HL-60 (cell line): ENCODE results near the gene STAG3.
"Not testable (repeated sequence)": the region's sequence is repeated elsewhere in the genome, so short reads cannot be mapped to it uniquely, and the experiment has no call there.

Experiments
- DNase-seq, 2 experiments: peaks; one replicate each; pipeline ENCODE4 v3.0.0-alpha.2; 2010 to 2020; ENCODE audit warnings: low read depth in 1 of 2, low spot score in 1 of 2
- H3K27ac ChIP-seq: fragments of 250-450 bp; sonication (Bioruptor Pico); replicated peaks from 2 replicates; pipeline ENCODE4 v1.5.1; 2020; ENCODE audit warnings: mild to moderate bottlenecking, moderate library complexity
- H3K27me3 ChIP-seq: fragments of 250-450 bp; sonication (Bioruptor Pico); 2 replicates; pipeline ENCODE4 v1.5.1; 2021; ENCODE audit warnings: mild to moderate bottlenecking, moderate library complexity; ENCODE audit not compliant: insufficient read depth, poor library complexity, severe bottlenecking
- H3K4me3 ChIP-seq: replicated peaks from 2 replicates; pipeline ENCODE4 v1.5.1; 2011; ENCODE audit warnings: mild to moderate bottlenecking, control low read depth, low read length; ENCODE audit not compliant: insufficient read depth
- GABPA ChIP-seq: IDR thresholded peaks from 2 replicates; pipeline ENCODE4 v1.6.1; 2012; ENCODE audit warnings: low read depth
- POLR2AphosphoS5 ChIP-seq: IDR thresholded peaks from 2 replicates; pipeline ENCODE4 v1.6.1; 2012; ENCODE audit warnings: low read depth
- SPI1 ChIP-seq: IDR thresholded peaks from 2 replicates; pipeline ENCODE4 v1.6.1; 2012; ENCODE audit warnings: low read depth, mild to moderate bottlenecking, borderline replicate concordance
- long read RNA-seq: library from polyadenylated mRNA; unstranded; transcript quantifications from one replicate; pipeline ENCODE4 v2.0.0, GENCODE V29; 2020
- TF ChIP-seq, protein P1 (sequence below): IDR thresholded peaks from 2 replicates; pipeline ENCODE4 v1.6.1; 2012; ENCODE audit warnings: low read depth; ENCODE audit not compliant: insufficient replicate concordance
- TF ChIP-seq, protein P2 (sequence below): IDR thresholded peaks from one replicate; pipeline ENCODE4 v1.5.1; 2011; ENCODE audit warnings: low read length, control low read depth, inconsistent platforms; ENCODE audit not compliant: insufficient read depth

The STAG3 gene, protein sequence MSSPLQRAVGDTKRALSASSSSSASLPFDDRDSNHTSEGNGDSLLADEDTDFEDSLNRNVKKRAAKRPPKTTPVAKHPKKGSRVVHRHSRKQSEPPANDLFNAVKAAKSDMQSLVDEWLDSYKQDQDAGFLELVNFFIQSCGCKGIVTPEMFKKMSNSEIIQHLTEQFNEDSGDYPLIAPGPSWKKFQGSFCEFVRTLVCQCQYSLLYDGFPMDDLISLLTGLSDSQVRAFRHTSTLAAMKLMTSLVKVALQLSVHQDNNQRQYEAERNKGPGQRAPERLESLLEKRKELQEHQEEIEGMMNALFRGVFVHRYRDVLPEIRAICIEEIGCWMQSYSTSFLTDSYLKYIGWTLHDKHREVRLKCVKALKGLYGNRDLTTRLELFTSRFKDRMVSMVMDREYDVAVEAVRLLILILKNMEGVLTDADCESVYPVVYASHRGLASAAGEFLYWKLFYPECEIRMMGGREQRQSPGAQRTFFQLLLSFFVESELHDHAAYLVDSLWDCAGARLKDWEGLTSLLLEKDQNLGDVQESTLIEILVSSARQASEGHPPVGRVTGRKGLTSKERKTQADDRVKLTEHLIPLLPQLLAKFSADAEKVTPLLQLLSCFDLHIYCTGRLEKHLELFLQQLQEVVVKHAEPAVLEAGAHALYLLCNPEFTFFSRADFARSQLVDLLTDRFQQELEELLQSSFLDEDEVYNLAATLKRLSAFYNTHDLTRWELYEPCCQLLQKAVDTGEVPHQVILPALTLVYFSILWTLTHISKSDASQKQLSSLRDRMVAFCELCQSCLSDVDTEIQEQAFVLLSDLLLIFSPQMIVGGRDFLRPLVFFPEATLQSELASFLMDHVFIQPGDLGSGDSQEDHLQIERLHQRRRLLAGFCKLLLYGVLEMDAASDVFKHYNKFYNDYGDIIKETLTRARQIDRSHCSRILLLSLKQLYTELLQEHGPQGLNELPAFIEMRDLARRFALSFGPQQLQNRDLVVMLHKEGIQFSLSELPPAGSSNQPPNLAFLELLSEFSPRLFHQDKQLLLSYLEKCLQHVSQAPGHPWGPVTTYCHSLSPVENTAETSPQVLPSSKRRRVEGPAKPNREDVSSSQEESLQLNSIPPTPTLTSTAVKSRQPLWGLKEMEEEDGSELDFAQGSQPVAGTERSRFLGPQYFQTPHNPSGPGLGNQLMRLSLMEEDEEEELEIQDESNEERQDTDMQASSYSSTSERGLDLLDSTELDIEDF
- long read RNA-seq, full-length matches to known transcripts, result 1 of 4 reads
- long read RNA-seq, partial matches to known transcripts, result 0 of 4 reads
- long read RNA-seq, other reads (novel, unspliced or antisense), result 3 of 4 reads

DNA sequence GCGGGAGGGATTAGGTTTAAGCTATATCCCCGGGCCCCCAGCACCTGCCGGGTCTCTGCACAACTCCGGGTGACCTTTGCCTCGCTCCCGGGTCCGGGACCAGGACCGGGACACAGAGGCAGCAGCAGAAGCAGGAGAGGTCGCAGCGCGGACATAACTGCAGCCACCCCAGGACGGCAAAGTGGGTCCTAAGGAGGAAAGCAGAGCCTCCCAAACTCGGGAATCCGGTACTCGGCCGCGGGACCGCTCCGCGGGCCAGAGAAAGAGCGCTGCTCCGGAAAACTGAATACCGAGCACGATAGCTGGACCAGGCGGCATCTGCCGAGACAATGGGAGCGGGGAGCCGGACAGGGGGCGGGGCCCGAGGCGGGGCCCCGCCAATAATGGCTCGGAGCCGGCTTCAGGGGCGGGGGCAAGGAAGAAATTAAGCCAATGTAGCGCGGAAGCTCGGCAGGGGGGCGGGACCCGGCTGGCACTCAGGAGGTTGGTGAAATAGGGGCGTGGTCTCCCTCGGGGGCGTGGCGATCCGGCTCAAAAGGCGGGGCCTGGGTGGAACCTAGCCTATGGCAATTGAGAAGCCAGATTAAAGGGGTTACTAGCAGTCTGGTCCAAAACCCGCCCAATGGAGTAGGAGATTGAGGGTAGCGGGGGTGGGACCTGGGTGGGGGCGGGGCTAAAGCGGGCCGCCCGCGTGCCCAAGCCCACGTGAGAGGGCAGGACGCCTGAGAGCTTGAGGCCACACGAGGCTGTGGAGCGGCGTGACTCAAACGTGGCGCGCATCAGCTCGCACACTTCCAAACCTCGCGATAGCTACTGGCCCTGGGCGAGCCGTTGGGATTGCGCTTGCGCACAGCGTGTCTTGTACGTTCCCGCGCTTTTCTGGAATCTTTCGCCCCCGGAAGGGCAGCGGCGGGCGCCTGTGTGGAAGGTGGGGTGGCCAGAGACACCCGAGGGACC, at the start of gene STAG3, which contains the start of gene GPC2:
Gene STAG3, plus strand, starts transcription at position 874 of the 957 bp plus-strand sequence. CDS start 2,639 bp downstream, outside the sequence.
Gene GPC2, minus strand, starts transcription at position 337 of the 957 bp plus-strand sequence. Its CDS starts 182 bp downstream, at position 155.
- Histone ChIP-seq H3K4me3 (peak within 1 kb of the TSS; percentile 53), H3K27ac (peak within 1 kb of the TSS; percentile 54), H3K27me3 (peaks cover under 1% of the 10 kb centered on the region)
- TF ChIP-seq POLR2AphosphoS5 (no peak), SPI1 (no peak), GABPA (no peak)
- TF ChIP-seq, protein P1, sequence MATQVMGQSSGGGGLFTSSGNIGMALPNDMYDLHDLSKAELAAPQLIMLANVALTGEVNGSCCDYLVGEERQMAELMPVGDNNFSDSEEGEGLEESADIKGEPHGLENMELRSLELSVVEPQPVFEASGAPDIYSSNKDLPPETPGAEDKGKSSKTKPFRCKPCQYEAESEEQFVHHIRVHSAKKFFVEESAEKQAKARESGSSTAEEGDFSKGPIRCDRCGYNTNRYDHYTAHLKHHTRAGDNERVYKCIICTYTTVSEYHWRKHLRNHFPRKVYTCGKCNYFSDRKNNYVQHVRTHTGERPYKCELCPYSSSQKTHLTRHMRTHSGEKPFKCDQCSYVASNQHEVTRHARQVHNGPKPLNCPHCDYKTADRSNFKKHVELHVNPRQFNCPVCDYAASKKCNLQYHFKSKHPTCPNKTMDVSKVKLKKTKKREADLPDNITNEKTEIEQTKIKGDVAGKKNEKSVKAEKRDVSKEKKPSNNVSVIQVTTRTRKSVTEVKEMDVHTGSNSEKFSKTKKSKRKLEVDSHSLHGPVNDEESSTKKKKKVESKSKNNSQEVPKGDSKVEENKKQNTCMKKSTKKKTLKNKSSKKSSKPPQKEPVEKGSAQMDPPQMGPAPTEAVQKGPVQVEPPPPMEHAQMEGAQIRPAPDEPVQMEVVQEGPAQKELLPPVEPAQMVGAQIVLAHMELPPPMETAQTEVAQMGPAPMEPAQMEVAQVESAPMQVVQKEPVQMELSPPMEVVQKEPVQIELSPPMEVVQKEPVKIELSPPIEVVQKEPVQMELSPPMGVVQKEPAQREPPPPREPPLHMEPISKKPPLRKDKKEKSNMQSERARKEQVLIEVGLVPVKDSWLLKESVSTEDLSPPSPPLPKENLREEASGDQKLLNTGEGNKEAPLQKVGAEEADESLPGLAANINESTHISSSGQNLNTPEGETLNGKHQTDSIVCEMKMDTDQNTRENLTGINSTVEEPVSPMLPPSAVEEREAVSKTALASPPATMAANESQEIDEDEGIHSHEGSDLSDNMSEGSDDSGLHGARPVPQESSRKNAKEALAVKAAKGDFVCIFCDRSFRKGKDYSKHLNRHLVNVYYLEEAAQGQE, result no peak
- TF ChIP-seq, protein P2, sequence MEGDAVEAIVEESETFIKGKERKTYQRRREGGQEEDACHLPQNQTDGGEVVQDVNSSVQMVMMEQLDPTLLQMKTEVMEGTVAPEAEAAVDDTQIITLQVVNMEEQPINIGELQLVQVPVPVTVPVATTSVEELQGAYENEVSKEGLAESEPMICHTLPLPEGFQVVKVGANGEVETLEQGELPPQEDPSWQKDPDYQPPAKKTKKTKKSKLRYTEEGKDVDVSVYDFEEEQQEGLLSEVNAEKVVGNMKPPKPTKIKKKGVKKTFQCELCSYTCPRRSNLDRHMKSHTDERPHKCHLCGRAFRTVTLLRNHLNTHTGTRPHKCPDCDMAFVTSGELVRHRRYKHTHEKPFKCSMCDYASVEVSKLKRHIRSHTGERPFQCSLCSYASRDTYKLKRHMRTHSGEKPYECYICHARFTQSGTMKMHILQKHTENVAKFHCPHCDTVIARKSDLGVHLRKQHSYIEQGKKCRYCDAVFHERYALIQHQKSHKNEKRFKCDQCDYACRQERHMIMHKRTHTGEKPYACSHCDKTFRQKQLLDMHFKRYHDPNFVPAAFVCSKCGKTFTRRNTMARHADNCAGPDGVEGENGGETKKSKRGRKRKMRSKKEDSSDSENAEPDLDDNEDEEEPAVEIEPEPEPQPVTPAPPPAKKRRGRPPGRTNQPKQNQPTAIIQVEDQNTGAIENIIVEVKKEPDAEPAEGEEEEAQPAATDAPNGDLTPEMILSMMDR, result no peak
- peak; percentile 93 to 98 for DNase-seq

DNA sequence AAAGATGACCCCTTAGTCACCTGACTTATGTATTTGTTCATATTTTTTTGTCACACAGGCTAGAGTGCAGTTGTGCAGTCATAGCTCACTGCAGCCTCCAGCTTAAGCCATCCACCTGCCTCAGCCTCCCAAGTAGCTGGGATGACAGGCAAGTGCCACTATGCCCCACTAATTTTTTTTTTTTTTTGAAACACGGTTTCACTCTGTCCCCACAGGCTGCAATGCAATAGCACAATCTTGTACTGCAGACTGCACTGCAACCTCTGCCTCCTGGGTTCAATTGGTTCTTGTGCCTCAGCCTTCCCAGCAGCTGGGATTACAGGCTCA, 49.1 kb upstream of the STAG3 start:
- no peaks in the 10 kb centered on the region for H3K27me3 ChIP-seq
- no peak overlapping the region for H3K4me3 ChIP-seq
- TF ChIP-seq, protein P2, result no peak
- TF ChIP-seq, protein P1, result no peak
- TF ChIP-seq GABPA (no peak), POLR2AphosphoS5 (no peak), SPI1 (no peak)
- no peak overlapping the region for H3K27ac ChIP-seq
- DNase-seq, result no peak

DNA sequence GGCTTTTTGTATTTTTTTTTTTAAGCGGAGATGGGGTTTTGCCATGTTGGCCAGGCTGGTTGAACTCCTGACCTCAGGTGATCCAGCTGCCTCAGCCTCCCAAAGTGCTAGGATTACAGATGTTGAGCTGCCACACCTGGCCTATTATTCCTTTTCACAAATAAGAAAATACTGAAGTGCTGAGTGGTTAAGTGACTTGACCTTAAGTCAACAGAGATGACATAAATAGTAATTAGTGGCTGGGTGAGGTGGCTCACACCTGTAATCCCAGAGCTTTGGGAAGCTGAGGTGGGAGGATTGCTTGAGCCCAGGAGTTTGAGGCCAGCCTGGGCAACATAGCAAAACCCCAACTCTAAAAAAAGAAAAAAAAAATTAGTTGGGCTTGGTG, 47.5 kb upstream of the STAG3 start:
- H3K27me3 ChIP-seq, DNase-seq, H3K27ac ChIP-seq, H3K4me3 ChIP-seq: not testable (repeated sequence)
